A549 (cell line): ENCODE data around the gene SGSM2. TPM values are rescaled to one million over a fixed set of nuclear protein-coding genes. Genes with fewer than 3 reads are reported as not detected.

Experiments used
- ATAC-seq, 2 experiments: fragments of 200-7000 bp in 1 of 2; fragments of >200 bp in 1 of 2; cut with Nextera tagmentation in 1 of 2; cut with Tn5 transposase in 1 of 2; 3 replicates each; pipeline versions ENCODE4 v1.8.0 to v1.9.1; 2018 to 2020; ENCODE audit warnings: mild to moderate bottlenecking in 1 of 2, moderate library complexity in 1 of 2
- CTCF ChIA-PET: fragments of 300-600 bp; sonication (Branson Sonifier 250); formaldehyde crosslinking; extraction: SDS; loops from one replicate; lab custom pipeline; 2021; ENCODE audit warnings: antibody characterized with exemption, inconsistent platforms; lab: Yijun Ruan, JAX
- POLR2A ChIA-PET: fragments of 350-600 bp; formaldehyde crosslinking; extraction: SDS; loops from one replicate; lab custom pipeline; 2021; ENCODE audit warnings: antibody characterized with exemption, inconsistent platforms; lab: Yijun Ruan, JAX
- DNase-seq, 2 experiments: peaks; one replicate each; pipeline versions ENCODE4 v3.0.0 to v3.0.0-alpha.2; 2011 to 2016; ENCODE audit warnings: low read depth in 1 of 2, low spot score in 1 of 2
- FAIRE-seq: peaks from 2 replicates; lab custom pipeline; 2011; peaks lifted over from hg19 to GRCh38; lab: Jason Lieb, UNC
- H3K27ac ChIP-seq, 2 experiments: fragments of >200 bp; sonication (Bioruptor Twin); formaldehyde crosslinking; 3 replicates each; pipeline ENCODE4 v1.5.1; 2016 to 2017
- H3K4me1 ChIP-seq: fragments of >200 bp; sonication (Bioruptor Twin); formaldehyde crosslinking; 3 replicates; pipeline ENCODE4 v1.6.1; 2016
- H3K4me2 ChIP-seq: fragments of >200 bp; sonication (Bioruptor Twin); formaldehyde crosslinking; 3 replicates; pipeline ENCODE4 v1.6.1; 2016
- H3K4me3 ChIP-seq: fragments of >200 bp; sonication (Bioruptor Twin); formaldehyde crosslinking; 3 replicates; pipeline ENCODE4 v1.5.1; 2016
- H3K9me3 ChIP-seq: fragments of >200 bp; sonication (Bioruptor Twin); formaldehyde crosslinking; 3 replicates; pipeline ENCODE4 v1.6.1; 2016
- CBX8 ChIP-seq: fragments of 200-600 bp; sonication (generic); IDR thresholded peaks from 2 replicates; pipeline ENCODE4 v1.6.1; 2016
- CEBPB ChIP-seq, 2 experiments: fragments of >200 bp in 1 of 2; sonication (Bioruptor Twin) in 1 of 2; formaldehyde crosslinking in 1 of 2; IDR thresholded peaks; 2 replicates each; pipeline ENCODE4 v1.6.1; 2012 to 2016
- CHD2 ChIP-seq: fragments of 150-350 bp; IDR thresholded peaks from 2 replicates; pipeline ENCODE4 v1.6.1; 2014; ENCODE audit warnings: low read length; ENCODE audit not compliant: partially characterized antibody
- CHD4 ChIP-seq: fragments of 200-600 bp; sonication (generic); IDR thresholded peaks from 2 replicates; pipeline ENCODE4 v1.6.1; 2016; ENCODE audit warnings: antibody characterized with exemption, mild to moderate bottlenecking, borderline replicate concordance
- E2F6 ChIP-seq: IDR thresholded peaks from 2 replicates; pipeline ENCODE4 v1.6.1; 2012; ENCODE audit warnings: low read depth, borderline replicate concordance
- EHF ChIP-seq: fragments of 250-450 bp; sonication (Bioruptor Pico); IDR thresholded peaks from 2 replicates; pipeline ENCODE4 v1.5.0; 2020; ENCODE audit warnings: mild to moderate bottlenecking
- EP300 ChIP-seq, 2 experiments: fragments of >200 bp; sonication (Bioruptor Twin); formaldehyde crosslinking; IDR thresholded peaks; 2 replicates in 1 of 2; 3 replicates in 1 of 2; pipeline ENCODE4 v1.6.1; 2016 to 2017
- ESRRA ChIP-seq: fragments of 150-350 bp; IDR thresholded peaks from 2 replicates; pipeline ENCODE4 v1.6.1; 2014; ENCODE audit warnings: mild to moderate bottlenecking, low read length, borderline replicate concordance
- FOSB ChIP-seq: fragments of 250-450 bp; sonication (Bioruptor Pico); IDR thresholded peaks from 2 replicates; pipeline ENCODE4 v1.5.0; 2020; ENCODE audit warnings: mild to moderate bottlenecking, moderate library complexity
- FOXS1 ChIP-seq: fragments of 250-450 bp; sonication (Bioruptor Pico); IDR thresholded peaks from 2 replicates; pipeline ENCODE4 v1.5.0; 2020; ENCODE audit warnings: mild to moderate bottlenecking, moderate library complexity
- GATA3 ChIP-seq: IDR thresholded peaks from 2 replicates; pipeline ENCODE4 v1.6.1; 2012; ENCODE audit warnings: borderline replicate concordance
- HEYL ChIP-seq: fragments of 250-450 bp; sonication (Bioruptor Pico); IDR thresholded peaks from 2 replicates; pipeline ENCODE4 v1.8.0; 2021; ENCODE audit warnings: mild to moderate bottlenecking, moderate library complexity
- HOXB13 ChIP-seq: fragments of 250-450 bp; sonication (Bioruptor Pico); IDR thresholded peaks from 2 replicates; pipeline ENCODE4 v1.5.0; 2020; ENCODE audit warnings: low read depth, mild to moderate bottlenecking, moderate library complexity
- MAFK ChIP-seq: fragments of 450-650 bp; IDR thresholded peaks from 2 replicates; pipeline ENCODE4 v1.6.1; 2014; ENCODE audit not compliant: partially characterized antibody
- MAX ChIP-seq: IDR thresholded peaks from 2 replicates; pipeline ENCODE4 v1.6.1; 2012
- POLR2A ChIP-seq: IDR thresholded peaks from 2 replicates; pipeline ENCODE4 v1.6.1; 2012; ENCODE audit warnings: mild to moderate bottlenecking, low read length
- RAD21 ChIP-seq, 2 experiments: fragments of >200 bp in 1 of 2; sonication (Bioruptor Twin) in 1 of 2; formaldehyde crosslinking in 1 of 2; IDR thresholded peaks in 1 of 2; conservative IDR thresholded peaks in 1 of 2; 2 replicates in 1 of 2; 3 replicates in 1 of 2; pipeline ENCODE4 v1.6.1; 2012 to 2018; ENCODE audit warnings: inconsistent platforms in 1 of 2
- RCOR1 ChIP-seq: fragments of 150-350 bp; IDR thresholded peaks from 2 replicates; pipeline ENCODE4 v1.6.1; 2014; ENCODE audit warnings: antibody characterized with exemption, low read length, low read depth
- REST ChIP-seq: fragments of 200-600 bp; sonication (generic); IDR thresholded peaks from 2 replicates; pipeline ENCODE4 v1.6.1; 2016; ENCODE audit warnings: antibody characterized with exemption, mild to moderate bottlenecking, moderate library complexity
- SREBF2 ChIP-seq: fragments of 450-650 bp; IDR thresholded peaks from 2 replicates; pipeline ENCODE4 v1.6.1; 2014; ENCODE audit warnings: mild to moderate bottlenecking, moderate library complexity
- TFCP2L1 ChIP-seq: fragments of 250-450 bp; sonication (Bioruptor Pico); IDR thresholded peaks from 2 replicates; pipeline ENCODE4 v1.5.0; 2021; ENCODE audit warnings: mild to moderate bottlenecking
- ZSCAN20 ChIP-seq: fragments of 250-450 bp; sonication (Bioruptor Pico); IDR thresholded peaks from 2 replicates; pipeline ENCODE4 v1.8.0; 2022; ENCODE audit warnings: mild to moderate bottlenecking, moderate library complexity
- WGBS: methylation state at CpG from one replicate; pipeline ENCODE4 v1.1.6; 2017; ENCODE audit errors: missing lambda C conversion rate; 5-methylcytosine and 5-hydroxymethylcytosine counted together
- polyA plus RNA-seq, 4 experiments: library from polyadenylated mRNA; depleted of rRNA in 3 of 4; stranded (reverse); fragments of >200 nt; fragmentation: RNase III in 1 of 4; extraction: RNeasy Plus Mini Kit Qiagen cat#74134 plus additional on column Dnase treatment in 1 of 4; gene quantifications; 2 replicates in 3 of 4; 3 replicates in 1 of 4; pipeline ENCODE4 v1.2.3, GENCODE V29; 2011 to 2017
- TF ChIP-seq, protein P1 (sequence below): fragments of >200 bp; sonication (Bioruptor Twin); formaldehyde crosslinking; IDR thresholded peaks from 3 replicates; pipeline ENCODE4 v1.5.1; 2016
- TF ChIP-seq, protein P2 (sequence below): fragments of 250-450 bp; sonication (Bioruptor Pico); IDR thresholded peaks from 2 replicates; pipeline ENCODE4 v1.5.0; 2020; ENCODE audit warnings: low read depth, mild to moderate bottlenecking, moderate library complexity
- TF ChIP-seq, protein P3 (sequence below): fragments of 150-350 bp; IDR thresholded peaks from 2 replicates; pipeline ENCODE4 v1.6.1; 2014; ENCODE audit warnings: low read depth, mild to moderate bottlenecking, low read length

The SGSM2 gene
- polyA plus RNA-seq, 2 of the 4 experiments (the other 2 are of a cell fraction): 24.9 to 53.3 TPM

DNA sequence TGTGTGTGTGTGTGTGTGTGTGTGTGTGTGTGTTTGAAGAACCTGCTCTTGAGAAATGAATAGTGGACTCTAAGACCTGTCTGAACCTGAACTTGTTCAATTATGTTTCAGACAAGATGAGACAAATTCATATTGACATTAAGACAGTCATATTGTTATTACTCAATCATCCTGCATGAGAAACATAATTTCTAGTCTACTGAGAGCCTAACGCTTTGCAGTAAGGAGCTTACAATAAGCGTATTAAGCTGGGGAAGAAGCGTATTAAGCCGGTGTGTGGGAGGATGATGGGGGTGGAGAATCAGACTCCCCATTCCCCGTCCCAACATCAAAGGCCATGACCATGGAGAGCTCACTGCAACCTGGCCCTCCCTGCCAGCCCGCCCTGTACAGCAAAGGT, 86.0 kb downstream of the SGSM2 start:
- DNase-seq (no peak), ATAC-seq (no peak), FAIRE-seq (peak; percentile 39)
- no peaks in the 10 kb centered on the region for H3K4me1 ChIP-seq
- WGBS: 92% methylated on average over 6 of the region's 6 CpGs
- TF ChIP-seq TFCP2L1 (CRISPR knock-in tag) (no peak), ESRRA (no peak), SREBF2 (no peak), CEBPB (IDR thresholded peaks at IDR 0.05) (no peak), RAD21 (conservative IDR thresholded peaks at IDR 0.05 in 1 of 2, IDR thresholded peaks at IDR 0.05 in 1 of 2) (no peak), REST (no peak), EP300 (IDR thresholded peaks at IDR 0.05) (no peak), MAX (no peak), CHD2 (no peak), EHF (no peak), HEYL (CRISPR knock-in tag) (no peak), RCOR1 (no peak), MAFK (no peak), FOXS1 (no peak), HOXB13 (CRISPR knock-in tag) (no peak)
- TF ChIP-seq, protein P1, sequence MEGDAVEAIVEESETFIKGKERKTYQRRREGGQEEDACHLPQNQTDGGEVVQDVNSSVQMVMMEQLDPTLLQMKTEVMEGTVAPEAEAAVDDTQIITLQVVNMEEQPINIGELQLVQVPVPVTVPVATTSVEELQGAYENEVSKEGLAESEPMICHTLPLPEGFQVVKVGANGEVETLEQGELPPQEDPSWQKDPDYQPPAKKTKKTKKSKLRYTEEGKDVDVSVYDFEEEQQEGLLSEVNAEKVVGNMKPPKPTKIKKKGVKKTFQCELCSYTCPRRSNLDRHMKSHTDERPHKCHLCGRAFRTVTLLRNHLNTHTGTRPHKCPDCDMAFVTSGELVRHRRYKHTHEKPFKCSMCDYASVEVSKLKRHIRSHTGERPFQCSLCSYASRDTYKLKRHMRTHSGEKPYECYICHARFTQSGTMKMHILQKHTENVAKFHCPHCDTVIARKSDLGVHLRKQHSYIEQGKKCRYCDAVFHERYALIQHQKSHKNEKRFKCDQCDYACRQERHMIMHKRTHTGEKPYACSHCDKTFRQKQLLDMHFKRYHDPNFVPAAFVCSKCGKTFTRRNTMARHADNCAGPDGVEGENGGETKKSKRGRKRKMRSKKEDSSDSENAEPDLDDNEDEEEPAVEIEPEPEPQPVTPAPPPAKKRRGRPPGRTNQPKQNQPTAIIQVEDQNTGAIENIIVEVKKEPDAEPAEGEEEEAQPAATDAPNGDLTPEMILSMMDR: no peak
- TF ChIP-seq, protein P2, sequence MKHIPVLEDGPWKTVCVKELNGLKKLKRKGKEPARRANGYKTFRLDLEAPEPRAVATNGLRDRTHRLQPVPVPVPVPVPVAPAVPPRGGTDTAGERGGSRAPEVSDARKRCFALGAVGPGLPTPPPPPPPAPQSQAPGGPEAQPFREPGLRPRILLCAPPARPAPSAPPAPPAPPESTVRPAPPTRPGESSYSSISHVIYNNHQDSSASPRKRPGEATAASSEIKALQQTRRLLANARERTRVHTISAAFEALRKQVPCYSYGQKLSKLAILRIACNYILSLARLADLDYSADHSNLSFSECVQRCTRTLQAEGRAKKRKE (CRISPR knock-in tag): no peak
- TF ChIP-seq, all 56 proteins: peak for 0
- H3K27ac ChIP-seq: no peak overlapping the region
- POLR2A ChIA-PET: no interaction called here
- CTCF ChIA-PET: interaction anchor here (2.5 to 28.1 kb wide), 2 partner anchors 36 to 39 kb away, joined by 5 to 1099 read pairs; no protein-coding TSS in a partner anchor
- H3K4me2 ChIP-seq: no peak overlapping the region
- H3K4me3 ChIP-seq: no peak overlapping the region
- H3K9me3 ChIP-seq: no peaks in the 10 kb centered on the region

DNA sequence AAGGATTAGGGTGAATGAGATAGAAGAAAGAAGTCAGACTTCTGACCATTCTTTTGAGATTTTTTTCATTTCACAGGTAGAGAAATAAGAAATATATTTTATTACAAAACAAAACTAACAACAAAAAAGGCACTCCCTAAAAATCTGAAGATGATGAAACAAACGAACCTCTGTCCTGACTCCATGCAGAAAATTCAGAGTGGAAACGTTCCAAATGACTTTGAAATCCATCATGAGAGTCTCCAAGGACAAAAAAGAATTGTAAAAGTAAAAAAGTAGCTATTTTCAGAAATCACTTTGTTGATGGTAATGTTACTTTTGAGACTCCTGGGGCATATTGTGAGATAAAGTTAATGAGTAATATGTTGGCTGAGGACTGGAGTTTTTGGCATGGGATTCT, 89.9 kb downstream of the SGSM2 start:
- POLR2A ChIA-PET: interaction anchor here (0.9 to 1.4 kb wide), 2 partner anchors 45 to 84 kb away, joined by 3 read pairs; partner anchors contain the start of gene METTL16
- ATAC-seq (no peak), FAIRE-seq (no peak), DNase-seq (no peak)
- no peak overlapping the region for H3K4me2 ChIP-seq
- H3K27ac ChIP-seq: no peak overlapping the region
- no peak overlapping the region for H3K4me3 ChIP-seq
- no peaks in the 10 kb centered on the region for H3K4me1 ChIP-seq
- no peak for TF ChIP-seq CHD4
- no peak for TF ChIP-seq EHF
- no peak for TF ChIP-seq TFCP2L1 (CRISPR knock-in tag)
- no peak for TF ChIP-seq CBX8
- no peak for TF ChIP-seq POLR2A
- TF ChIP-seq GATA3: no peak
- no peak for TF ChIP-seq HOXB13 (CRISPR knock-in tag)
- TF ChIP-seq, protein P3, sequence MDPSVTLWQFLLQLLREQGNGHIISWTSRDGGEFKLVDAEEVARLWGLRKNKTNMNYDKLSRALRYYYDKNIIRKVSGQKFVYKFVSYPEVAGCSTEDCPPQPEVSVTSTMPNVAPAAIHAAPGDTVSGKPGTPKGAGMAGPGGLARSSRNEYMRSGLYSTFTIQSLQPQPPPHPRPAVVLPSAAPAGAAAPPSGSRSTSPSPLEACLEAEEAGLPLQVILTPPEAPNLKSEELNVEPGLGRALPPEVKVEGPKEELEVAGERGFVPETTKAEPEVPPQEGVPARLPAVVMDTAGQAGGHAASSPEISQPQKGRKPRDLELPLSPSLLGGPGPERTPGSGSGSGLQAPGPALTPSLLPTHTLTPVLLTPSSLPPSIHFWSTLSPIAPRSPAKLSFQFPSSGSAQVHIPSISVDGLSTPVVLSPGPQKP: no peak
- no peak for TF ChIP-seq ZSCAN20 (CRISPR knock-in tag)
- no peak for TF ChIP-seq EP300 (IDR thresholded peaks at IDR 0.05)
- TF ChIP-seq FOSB: no peak
- no peak for TF ChIP-seq E2F6
- no peaks in the 10 kb centered on the region for H3K9me3 ChIP-seq
- WGBS: 54% methylated on average over 2 of the region's 2 CpGs
- CTCF ChIA-PET: interaction anchor here (0.6 to 4.5 kb wide), 5 partner anchors 11 to 44 kb away, joined by 3 to 39 read pairs (median 4); no protein-coding TSS in a partner anchor
